ENCODE data around the gene TMEM135. TPM values are rescaled to one million over a fixed set of nuclear protein-coding genes. Genes with fewer than 3 reads are reported as not detected.

TMEM135 gene
- total RNA-seq, 1 donor from 2014 or later, result 22.3 TPM

DNA sequence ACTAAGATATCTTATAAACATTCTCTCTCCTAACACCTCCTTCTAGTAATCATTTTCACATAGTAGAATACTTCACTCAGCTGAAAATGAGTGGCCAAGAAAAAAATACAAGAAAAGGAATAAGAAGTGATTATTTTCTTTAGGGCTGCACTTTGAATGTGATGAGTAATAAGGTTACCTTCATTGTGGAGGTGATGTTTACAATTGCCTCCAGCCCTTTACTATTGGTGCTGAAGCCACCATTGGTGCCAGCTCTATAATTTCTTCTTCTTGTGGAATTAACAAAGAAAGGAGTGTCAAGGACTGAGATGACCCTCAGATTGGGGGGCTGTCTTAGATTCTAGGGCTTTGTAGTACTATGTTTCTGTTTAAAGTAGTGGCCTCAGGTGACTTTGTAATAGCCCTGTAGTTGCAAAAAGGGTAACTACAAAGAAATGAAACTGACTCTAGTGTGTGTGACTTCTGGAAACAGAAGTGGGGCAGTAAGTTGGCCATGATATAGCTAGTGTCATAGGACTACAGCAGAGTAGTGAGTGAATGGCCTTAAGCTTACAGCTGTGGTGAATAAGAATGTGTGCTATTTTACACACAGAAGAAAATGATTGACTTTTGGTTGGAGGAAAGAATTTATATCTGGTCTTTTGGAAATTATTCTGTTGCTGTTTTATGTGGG, 287.2 kb downstream of the TMEM135 start:
- Histone ChIP-seq H3K4me1 (peaks cover 4% of the 10 kb centered on the region), H3K36me3 (peaks cover 14% of the 10 kb centered on the region), H3K4me3 (no peak overlapping the region), H3K9me3 (no peaks in the 10 kb centered on the region), H3K27ac (no peak overlapping the region), H3K27me3 (ENCODE audit: low read depth) (no peaks in the 10 kb centered on the region)
- TF ChIP-seq, protein P1, sequence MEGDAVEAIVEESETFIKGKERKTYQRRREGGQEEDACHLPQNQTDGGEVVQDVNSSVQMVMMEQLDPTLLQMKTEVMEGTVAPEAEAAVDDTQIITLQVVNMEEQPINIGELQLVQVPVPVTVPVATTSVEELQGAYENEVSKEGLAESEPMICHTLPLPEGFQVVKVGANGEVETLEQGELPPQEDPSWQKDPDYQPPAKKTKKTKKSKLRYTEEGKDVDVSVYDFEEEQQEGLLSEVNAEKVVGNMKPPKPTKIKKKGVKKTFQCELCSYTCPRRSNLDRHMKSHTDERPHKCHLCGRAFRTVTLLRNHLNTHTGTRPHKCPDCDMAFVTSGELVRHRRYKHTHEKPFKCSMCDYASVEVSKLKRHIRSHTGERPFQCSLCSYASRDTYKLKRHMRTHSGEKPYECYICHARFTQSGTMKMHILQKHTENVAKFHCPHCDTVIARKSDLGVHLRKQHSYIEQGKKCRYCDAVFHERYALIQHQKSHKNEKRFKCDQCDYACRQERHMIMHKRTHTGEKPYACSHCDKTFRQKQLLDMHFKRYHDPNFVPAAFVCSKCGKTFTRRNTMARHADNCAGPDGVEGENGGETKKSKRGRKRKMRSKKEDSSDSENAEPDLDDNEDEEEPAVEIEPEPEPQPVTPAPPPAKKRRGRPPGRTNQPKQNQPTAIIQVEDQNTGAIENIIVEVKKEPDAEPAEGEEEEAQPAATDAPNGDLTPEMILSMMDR (IDR thresholded peaks at IDR 0.05), result no peak
- ATAC-seq (no peak), DNase-seq (no peak)
- intact Hi-C loops (cut with DNase I), result no loop called here

DNA sequence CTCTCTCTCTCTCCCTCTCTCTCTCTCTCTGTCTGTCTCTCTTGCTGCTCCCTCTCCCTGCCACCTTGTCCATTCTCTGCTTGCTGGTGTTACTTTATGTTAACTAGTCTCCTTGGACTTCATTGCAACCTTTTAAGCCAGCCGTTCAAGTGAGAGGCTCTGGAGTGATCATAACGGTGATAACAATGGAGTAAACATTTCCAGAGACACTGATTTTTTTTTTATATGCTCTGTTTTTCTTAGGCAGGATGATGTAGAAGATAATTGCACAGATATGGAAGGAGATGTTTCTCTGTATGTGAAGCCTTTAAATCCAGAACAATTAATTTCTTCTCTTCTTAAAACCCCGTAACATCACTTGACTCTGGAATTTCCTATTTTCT, 287.7 kb downstream of the TMEM135 start:
- no peaks in the 10 kb centered on the region for H3K27me3 ChIP-seq (ENCODE audit: low read depth)

GRCh38 chr11:87326594-87326993, 288.9 kb downstream of the TMEM135 start:
- Histone ChIP-seq H3K4me3 (no peak overlapping the region), H3K27ac (no peak overlapping the region), H3K4me1 (peaks cover 5% of the 10 kb centered on the region), H3K36me3 (peaks cover 8% of the 10 kb centered on the region), H3K9me3 (no peaks in the 10 kb centered on the region), H3K27me3 (ENCODE audit: low read depth) (no peaks in the 10 kb centered on the region)
- ATAC-seq (no peak), DNase-seq (no peak)
- TF ChIP-seq, protein P1 (IDR thresholded peaks at IDR 0.05), result no peak
- intact Hi-C loops (cut with DNase I), result no loop called here

More for the DNA sequence above, 287.7 kb downstream of the TMEM135 start:
- Histone ChIP-seq H3K4me3 (no peak overlapping the region), H3K36me3 (peaks cover 14% of the 10 kb centered on the region), H3K9me3 (no peaks in the 10 kb centered on the region), H3K4me1 (peaks cover 5% of the 10 kb centered on the region), H3K27ac (no peak overlapping the region)
- no peak for ATAC-seq
- DNase-seq, result no peak
- TF ChIP-seq, protein P1 (IDR thresholded peaks at IDR 0.05), result no peak
- intact Hi-C loops (cut with DNase I), result no loop called here

- TF ChIP-seq, protein P1 (IDR thresholded peaks at IDR 0.05), result no peak
- Histone ChIP-seq H3K4me1 (peaks cover 5% of the 10 kb centered on the region), H3K4me3 (no peak overlapping the region), H3K27me3 (ENCODE audit: low read depth) (no peaks in the 10 kb centered on the region), H3K36me3 (no peaks in the 10 kb centered on the region), H3K9me3 (no peaks in the 10 kb centered on the region), H3K27ac (no peak overlapping the region)
- intact Hi-C loops (cut with DNase I), result no loop called here
- ATAC-seq (no peak), DNase-seq (no peak)
Observed at GRCh38 chr11:87329172-87329571, 291.4 kb downstream of the TMEM135 start.

- DNase-seq (no peak), ATAC-seq (no peak)
- peaks cover 5% of the 10 kb centered on the region for H3K4me1 ChIP-seq
- H3K4me3 ChIP-seq, result no peak overlapping the region
- no peaks in the 10 kb centered on the region for H3K27me3 ChIP-seq (ENCODE audit: low read depth)
- no peaks in the 10 kb centered on the region for H3K9me3 ChIP-seq
- no peak overlapping the region for H3K27ac ChIP-seq
- no peaks in the 10 kb centered on the region for H3K36me3 ChIP-seq
- intact Hi-C loops (cut with DNase I), result no loop called here
- TF ChIP-seq, protein P1 (IDR thresholded peaks at IDR 0.05), result no peak
Observed at GRCh38 chr11:87330187-87330601, 292.5 kb downstream of the TMEM135 start.
